HG03108 (cell line): Measurements from ENCODE around the gene STIP1.
"Not testable (repeated sequence)": the region's sequence is repeated elsewhere in the genome, so short reads cannot be mapped to it uniquely, and the experiment has no call there.

ENCODE experiments used
- ATAC-seq: cut with Tn5 transposase; IDR thresholded peaks from one replicate; pipeline ENCODE4 v1.9.1; 2021; ENCODE audit warnings: moderate library complexity; ENCODE audit not compliant: unreplicated experiment

Gene STIP1

DNA sequence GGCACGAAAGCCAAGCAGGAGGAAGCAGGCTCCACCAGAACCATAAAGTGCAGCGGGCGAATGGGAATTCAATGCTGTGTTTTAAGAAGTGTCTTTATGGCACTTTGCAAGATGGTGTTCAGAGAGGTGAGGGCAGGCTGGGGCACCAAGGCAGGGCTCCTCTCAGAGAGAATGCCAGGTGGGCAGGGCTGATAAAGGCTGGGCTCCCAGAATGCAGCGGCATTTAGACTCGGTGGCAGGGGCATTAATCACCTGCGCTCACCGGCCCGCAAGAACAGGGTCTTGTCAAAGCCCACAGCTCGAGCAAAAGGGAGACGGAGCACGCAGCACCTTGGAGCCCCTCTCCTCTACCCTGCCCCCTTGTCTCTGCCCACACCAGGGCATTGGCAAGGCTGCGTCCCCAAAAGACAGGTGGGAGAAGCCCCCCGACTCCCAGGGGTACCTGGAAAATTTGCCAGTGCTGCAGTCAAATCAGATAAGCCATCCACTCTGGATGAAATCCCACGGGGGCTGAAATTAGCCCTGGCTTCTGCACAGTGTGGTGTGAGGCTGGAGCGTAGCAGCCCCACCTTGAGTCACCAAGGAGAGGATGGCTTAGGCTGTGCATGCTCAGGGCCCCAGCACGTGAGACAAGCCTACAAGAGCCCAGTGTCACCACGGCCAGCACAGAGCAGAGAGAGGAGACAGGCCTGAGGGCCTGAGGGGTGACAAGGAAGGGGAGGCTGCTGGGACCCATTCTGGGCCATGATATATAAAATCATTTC, 28.2 kb upstream of the STIP1 start:
- ATAC-seq, result no peak

DNA sequence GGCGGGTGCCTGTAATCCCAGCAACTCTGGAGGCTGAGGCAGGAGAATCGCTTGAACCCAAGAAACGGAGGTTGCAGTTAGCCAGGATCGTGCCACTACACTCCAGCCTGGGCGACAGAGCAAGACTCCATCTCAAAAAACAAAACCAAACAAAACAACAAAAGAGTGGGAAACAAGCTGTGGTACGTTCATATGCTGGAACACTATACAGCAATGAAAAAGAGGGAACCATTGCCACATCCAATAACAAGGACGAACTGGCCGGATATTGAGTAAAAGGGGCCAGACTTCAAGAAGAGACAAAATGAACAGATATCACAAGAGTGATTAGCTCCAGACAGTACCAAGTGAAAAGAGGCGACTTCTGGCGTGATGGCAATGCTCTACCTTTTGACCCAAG, 24.9 kb upstream of the STIP1 start:
- no peak for ATAC-seq

DNA sequence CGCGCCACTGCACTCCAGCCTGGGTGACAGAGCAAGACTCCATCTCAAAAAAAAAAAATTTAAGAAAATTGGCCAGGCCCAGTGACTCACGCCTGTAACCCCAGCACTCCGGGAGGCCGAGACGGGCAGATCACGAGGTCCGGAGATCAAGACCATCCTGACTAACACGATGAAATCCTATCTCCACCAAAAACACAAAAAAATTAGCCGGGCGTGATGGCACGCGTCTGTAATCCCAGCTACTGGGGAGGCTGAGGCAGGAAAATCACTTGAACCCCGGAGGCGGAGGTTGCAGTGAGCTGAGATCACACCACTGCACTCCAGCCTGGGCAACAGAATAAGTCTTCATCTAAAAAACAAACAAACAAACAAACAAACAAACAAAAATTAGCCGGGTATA, 23.2 kb upstream of the STIP1 start:
- ATAC-seq, result not testable (repeated sequence)

DNA sequence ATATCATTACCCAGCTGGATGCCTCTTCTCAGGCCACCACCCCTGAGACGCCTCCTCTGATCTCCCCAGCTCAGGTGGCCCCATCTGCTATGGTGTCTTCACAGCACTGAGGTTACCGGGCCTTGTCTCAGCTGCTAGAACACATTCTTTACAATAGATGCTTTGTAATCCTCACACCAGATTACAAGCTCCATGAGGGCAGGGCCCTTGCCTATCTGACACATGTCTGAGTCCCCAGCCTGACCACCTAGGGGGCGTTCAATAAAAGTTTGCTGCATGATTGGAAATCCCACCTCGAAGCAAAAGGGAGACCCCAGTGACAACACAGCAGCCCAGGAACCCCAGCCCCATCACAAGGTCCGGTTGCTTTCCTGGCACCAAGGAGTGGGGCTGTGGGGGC, 22.0 kb upstream of the STIP1 start:
- ATAC-seq, result no peak

DNA sequence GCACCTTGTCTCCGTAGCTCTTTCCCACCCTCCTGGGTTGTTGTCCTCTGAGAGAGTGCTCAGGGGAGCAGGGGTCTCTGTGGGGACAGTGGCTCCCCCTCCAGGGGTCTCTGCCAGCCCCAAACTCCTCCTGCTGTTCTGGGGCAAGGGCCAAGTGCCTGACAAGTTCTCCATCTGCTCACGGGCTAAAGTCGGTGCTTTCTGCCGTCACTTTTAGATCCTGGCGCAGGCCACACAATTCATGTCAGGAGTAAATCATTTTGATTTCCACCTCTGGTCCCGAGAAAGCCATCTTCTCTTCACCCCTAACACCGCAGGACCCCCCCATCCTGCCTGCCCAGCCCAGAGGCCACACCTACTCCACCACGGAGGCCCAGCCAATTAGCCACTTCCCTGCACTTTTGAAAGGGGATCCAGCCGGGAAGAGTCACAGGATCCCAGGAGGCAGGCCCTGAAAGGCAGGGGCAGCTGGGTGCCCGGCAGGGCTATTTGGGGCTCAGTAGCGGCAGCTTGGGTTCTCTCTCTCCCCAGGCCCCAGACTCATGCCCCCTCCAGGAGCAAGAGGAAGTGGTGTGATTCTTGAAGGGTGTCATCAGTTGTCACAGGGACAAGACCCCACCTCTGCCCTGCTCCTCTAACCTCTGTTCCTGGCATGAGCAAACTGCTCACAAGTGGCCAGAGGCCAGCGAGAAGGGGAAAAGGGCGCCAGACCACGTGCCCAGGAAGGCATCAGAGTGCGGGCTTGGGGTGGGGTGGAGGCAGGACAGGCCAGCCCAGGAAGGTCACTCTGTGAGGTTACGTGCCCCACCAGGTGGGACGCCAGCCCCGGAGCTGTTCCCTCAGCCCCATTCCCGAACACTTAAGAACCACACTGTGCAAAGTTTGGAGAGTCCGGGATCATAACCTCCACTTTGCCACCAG, 21.3 kb upstream of the STIP1 start:
- ATAC-seq, result no peak

DNA sequence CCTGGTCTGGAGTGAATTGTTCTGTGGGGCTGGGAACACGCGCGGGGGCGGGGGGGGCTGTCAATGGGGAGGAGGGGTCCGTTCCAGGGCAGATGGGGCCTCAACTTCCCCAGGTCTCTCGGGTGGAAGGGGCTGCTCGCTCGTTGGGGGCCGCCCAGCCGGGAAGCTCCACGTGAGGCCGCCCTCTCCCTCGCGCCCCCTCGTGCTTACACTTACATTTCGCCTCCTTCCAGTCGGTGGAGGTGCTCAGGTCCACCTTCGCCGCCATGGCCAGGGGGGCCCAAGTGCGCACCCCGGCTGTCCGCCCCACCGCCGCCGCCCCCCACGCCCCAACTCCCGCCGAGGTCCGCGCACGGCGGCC, 20.5 kb upstream of the STIP1 start:
- ATAC-seq, result no peak

DNA sequence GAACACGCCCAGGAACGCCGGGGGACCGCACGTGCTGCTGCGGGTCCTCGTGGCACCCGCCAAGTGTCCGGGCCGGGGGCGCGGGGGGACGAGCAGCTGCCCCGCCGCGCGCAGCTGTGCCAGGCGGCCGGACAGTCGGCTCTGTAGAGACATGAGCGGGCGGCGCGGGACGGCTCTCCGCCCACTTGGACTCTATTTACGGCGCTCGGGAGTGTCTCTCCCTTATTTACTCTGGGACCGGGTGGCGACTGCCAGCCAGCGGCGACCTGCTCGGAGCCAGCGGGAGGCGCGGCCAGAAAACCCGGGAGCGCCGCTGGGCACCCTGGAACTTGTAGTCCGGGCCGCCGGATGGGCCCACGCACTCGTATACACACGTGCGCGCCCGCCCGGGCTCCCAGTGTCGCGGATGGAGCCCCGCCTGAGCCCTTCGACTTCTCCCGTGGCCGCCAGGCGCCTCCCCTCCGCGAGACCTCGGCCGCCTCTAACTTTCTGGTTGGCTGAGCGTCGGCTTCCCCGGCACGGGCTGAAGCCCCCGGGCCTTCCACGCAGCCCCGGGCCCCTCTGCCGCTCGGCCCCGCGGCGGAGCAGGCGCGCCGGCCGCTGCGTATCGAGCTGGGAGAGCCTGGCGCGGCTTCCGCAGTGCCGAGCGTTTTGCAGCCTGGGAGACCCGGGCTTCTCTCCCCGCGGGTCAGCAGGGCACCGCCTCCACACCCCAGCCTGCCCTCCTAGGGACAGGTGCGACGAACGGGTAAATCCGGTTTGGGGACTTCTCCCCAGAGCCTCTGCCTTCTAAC, 19.9 kb upstream of the STIP1 start, which contains the start of gene MACROD1:
TSS of gene MACROD1 (minus strand) at position 272 of the 794 bp plus-strand sequence. CDS start at position 153, 119 bp downstream.
- peak; percentile 80 for ATAC-seq

DNA sequence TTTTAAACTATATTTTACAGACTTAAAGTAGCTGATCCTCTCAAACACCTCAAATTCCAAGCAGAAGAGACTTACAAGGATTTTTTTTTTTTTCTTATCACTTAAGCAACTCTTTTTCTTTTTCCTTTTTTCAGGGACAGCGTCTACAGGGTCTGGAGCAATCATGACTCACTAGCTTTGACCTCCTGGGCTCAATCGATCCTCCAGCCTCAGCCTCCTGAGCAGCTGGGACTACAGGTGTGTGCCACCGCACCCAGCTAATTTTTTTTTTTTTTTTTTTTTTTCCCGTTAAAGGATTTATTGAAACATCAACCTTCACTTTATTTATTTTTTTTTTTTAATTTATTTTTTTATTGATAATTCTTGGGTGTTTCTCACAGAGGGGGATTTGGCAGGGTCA, 15.6 kb upstream of the STIP1 start:
- no peak for ATAC-seq

DNA sequence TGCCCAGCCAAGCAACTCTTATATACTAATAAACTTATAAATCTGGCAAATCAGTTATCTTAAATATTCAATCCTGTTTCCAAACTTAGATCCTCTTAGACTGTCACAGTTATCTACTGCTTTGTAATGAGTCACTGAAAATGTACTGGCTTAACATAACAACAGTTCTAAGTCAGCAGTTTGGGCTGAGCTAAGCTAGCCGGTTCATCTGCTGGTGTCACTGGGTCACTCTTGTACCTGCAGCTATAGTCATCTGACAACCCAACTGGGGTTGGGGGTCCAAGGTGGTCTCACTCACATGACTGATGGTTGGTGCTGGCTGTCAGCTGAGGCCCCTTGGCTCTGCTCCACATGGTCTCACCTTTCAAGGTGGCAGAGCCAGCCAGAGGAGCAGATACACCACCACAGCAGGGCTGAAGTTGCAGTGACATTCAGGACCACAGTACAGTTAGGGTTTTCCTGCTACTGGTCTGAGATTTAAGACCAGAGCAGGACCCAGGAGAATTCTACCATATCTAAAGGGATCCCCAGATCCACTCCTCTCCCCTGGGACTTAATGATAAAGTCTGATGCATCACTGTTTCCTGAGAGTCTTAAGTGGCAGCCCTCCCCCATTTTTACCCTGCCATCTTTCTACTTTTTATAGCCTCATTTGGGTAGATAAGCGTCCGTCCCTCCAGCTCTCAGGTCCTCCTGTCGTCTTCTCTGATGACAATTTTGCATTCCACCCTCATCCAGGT, 12.2 kb upstream of the STIP1 start:
- ATAC-seq, result no peak

DNA sequence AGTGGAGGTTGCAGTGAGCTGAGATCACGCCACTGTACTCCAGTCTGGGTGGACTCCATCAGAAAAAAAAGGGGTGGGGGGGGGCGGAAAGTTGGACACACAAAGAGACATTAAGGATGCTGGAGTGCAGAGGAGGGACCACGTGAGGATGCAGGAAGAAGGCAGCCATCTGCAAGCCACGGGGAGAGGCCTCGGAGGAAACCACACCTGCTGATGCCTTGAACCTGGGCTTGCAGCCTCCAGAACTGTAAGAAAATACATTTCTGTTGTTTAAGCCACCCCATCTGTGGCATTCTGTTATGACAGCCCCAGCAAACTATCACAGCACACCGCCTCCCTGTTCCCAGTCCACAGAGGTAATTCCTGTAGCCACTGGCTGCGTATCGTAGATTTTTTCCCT, 9.2 kb upstream of the STIP1 start:
- ATAC-seq, result no peak

DNA sequence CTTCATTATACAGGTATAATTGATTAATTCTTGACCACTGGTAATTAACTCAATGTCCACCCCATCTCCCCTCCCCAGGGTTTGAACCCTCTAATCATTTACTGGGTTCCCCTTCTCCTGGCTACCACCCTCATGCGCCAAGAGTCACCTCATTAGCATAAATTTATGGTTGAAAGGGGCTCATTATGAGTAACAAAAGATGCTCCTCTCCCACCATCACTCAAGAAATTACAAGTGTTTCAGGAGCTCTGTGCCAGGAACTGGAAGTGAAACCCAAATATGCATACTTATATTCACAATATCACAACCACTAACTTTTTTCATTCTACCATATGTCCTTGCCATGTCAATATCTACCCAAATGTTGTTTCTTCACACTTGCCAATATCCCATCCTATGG, 7.8 kb upstream of the STIP1 start:
- no peak for ATAC-seq

DNA sequence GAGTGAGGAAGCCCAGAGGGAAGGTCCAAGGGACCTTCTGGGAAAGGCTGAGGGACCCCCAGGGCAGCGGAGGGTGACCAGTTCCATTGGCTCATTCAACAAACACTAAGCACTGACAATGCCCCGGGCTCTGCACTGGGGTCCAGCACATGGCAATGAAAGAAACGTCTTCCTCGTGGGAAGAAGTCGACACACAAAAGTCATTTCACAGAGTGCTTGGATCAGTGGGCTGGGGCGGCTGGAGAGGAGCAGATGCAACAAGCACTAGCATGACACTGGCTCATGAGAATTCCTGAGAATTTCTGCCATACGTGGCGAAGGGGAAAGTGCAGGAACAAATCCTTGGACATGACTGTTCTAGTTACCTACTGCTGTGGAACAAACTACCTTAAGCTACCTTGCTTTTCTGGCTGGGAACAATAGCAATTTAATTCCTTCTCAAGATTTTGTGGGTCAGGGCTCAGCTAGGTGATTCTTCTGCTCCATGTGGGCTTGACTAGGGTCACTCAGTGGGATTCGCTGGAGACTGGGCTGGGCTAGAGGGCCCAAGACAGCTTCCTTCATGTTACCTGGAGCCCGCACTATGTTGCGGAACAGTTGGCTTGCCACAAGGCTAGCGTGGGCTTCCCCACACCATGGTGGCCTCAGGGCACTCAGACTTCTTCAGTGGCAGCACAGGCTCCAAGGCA, 6.9 kb upstream of the STIP1 start:
- ATAC-seq, result no peak

DNA sequence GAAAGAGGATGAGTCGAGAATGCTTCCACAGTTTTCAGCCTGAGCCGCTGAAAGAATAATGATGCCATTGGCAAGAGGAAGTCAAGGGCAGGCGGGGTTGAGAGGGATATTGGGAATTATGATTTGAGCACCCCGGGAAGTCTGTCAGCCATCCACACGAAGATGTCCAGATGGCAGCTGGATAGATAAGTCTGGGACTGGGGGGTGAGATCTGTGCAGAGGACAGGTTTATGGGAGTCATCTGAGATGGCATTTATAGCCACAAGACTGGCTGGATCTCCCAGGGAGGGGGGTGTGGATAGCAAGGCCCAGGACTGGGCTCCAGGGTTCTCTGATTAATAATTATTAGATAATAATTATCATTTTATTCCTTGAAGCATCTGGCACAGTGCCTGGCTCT, 5.1 kb upstream of the STIP1 start:
- ATAC-seq, result no peak

DNA sequence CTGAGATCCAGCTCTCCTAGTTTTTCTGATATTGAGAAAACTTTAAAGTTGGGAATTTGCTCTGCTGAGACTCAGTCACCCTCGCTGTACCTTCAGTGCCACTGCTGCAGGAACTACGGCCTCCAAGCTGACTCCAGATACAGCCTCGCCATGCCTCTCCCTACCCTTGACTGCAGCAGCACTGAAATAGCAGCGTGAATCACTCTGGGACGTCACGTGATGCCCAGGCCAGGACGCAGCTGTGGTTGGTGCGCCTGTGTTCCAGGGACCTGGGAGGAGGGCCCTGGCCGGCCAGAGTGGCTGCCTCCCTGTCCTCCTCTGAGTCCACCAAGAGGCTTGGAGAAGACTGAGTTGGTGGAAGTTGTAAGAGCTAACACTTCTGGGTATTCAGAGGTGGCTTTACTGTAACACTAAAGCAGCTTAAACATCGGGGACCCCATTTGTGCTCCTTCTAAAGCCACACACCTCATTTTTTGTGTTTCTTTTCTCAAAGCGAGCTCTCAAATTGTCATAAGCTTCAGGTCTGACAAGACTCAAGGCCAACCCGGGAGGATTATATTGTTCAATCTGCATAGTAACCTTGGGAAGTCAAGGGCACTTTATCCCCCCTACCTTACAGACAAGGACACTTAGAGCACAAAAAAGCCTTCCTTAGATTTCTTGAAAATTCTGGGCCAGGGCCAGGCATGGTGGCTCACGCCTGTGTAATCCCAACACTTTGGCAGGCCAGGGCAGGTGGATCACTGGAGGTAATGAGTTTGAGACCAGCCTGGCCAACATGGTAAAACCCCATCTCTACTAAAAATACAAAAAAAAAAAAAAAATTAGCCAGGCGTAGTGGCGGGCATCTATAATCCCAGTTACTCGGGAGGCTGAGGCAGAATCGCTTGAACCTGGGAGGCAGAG, 4.2 kb upstream of the STIP1 start:
- ATAC-seq, result no peak

DNA sequence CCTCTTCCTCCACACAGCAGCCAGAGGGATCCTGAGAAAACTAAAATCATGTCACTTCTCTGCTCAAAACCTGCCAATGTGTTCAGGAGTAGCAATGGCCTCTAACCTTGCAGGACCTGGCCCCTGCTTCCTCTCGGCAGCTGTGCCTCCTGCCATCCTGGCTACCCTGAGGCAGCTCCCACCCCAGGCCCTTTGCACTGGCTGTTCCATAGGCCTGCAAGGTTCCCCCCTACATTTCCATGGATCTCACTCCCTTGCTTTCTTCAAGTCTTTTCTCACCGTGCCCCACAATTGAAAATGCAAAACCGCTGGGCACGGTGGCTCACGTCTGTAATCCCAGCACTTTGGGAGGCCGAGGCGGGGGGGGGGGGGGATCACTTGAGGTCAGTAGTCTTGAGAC, 2.1 kb upstream of the STIP1 start:
- ATAC-seq, result no peak

DNA sequence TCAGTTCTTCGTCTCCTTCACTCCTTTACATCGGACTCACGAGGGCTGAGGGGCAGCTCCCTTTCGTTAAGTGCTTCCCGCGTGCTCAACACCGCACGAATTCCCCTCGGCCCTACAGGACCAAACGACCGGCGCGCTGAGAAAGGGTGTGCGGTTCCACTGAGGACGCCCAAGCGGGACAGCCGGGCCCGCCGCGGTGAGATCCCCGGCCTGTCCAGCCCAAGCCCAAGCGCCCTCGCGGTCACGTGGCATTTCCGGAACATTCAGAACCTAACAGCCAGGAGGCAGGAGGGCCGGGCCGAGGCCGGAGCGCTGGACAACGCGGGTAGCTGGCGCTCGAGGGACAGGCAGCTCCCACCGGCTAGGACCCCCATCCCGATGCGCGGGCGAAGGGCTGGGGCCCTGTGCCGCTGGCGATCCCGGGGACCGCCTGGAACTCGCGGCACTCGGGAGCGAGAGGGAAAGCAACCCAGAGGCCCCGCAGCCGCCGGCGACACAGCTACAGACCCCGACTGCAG, 737 bp upstream of the STIP1 start:
- ATAC-seq, result peak; percentile 18

DNA sequence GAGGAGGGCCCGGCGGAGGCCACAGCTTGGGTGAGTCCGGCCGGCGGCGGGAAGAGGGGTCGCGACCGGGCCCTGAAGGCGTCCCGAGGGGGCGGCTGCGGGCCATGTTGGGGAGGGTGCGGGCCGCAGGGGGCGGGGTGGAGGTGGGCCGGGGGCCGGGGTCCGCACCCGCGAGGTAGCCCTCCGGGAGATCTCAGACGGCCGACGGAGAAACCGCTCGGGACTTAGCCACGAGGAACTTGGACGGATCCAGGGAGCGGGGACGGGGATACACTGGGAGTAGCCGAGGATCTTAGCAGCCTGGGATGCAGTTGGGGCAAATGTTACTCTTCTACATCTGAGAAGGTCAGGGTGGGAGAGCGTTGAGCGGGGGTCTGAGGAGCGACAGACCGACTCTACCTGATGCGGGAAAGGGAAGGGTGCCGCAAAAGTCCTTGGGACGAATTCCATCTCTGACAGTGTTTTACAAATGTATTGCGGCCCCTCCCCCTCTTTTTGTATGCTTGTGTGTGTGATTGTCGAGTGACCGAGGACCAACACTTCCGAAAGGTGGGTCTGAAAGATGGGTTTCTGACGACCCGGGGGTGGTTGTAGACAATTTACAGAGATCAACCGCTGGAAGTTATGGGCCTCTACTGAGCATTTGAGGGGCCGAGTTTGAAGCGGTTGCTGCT, 658 bp downstream of the STIP1 start:
- no peak for ATAC-seq

DNA sequence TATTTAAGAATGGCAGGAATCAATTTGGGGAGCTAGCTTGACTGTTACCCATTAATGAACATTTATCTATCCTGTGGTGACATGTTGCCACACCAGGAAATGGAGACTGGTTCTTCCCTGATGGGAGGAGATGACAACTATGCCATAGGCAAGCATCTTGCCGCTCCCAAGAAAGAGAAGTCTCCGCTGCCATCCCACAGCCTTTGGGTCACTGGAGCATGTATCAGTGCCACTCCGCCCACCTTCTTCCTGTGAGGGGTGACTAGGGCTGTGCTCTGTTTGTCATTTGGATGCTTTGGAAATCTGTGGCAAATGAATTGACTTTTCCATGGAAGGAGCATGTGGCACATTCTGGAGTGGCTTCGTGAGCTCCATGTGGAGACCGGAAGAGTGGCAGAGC, 6.5 kb downstream of the STIP1 start:
- no peak for ATAC-seq
